Right renal cortex interstitium (tissue), 3 donors: Measurements from ENCODE around the gene PIAS3. TPM values are rescaled to one million over a fixed set of nuclear protein-coding genes. Genes with fewer than 3 reads are reported as not detected.
"Not testable (repeated sequence)": the region's sequence is repeated elsewhere in the genome, so short reads cannot be mapped to it uniquely, and the experiment has no call there.

Experiments
- DNase-seq, 3 donors: peaks; one replicate each; pipeline ENCODE4 v3.0.0-alpha.2; 2013; ENCODE audit warnings: low read depth in 3 of 3, low spot score in 2 of 3
- polyA plus RNA-seq, 3 donors: library from polyadenylated mRNA; unstranded; fragments of 120-200 nt; gene quantifications; one replicate each; pipeline ENCODE4 v1.2.1, GENCODE V29; 2013; ENCODE audit not compliant: insufficient read length in 3 of 3

Gene PIAS3
- polyA plus RNA-seq, 3 donors: 39.8 to 46.3 (median 41.5) TPM

DNA sequence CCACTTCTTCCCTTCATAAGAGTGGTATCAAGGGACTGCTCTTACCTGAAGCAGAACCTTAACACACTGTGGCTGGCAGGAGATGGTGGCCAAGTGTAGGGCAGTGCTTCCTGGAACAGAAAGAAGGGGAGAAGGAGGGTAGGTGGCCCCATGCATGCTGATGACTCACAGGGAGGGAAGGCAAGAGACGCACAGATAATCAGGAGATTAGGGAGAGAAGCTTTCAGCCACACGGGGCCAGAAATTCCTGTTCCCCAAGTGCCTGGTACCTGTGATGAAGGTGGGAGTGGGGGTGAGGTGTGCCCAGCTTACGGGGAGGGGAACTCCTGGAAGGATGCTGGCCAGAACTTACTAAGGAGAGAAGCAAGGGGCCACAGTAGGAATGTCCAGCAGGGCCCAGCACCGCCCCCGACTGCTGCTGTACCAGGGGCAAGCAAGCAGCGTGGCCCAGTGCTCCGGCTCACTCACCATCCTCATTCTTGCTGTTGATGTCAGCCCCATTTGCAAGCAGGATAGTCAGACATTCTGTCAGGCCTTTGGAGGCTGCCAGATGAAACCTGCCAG lies 19.1 kb upstream of the PIAS3 start:
- no peak for DNase-seq

DNA sequence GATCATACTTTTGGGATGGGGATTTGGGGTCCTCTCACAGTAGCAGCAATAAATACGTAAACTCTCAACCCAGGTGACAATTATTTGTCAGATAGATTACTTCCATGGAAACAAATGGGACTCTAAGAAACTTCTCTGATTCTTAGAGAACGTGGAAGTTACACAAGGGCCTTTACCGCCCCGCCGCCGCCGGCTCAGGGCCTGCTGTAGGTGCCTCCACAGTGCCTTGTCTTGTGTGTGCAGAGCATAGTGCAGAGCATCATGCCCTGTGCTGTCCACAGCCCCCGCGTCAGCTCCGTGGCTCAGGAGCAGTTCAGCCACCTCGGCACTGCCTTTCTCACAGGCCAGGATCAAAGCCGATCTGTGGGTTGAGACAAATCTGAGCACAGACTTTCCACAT lies 15.8 kb upstream of the PIAS3 start:
- DNase-seq: no peak

DNA sequence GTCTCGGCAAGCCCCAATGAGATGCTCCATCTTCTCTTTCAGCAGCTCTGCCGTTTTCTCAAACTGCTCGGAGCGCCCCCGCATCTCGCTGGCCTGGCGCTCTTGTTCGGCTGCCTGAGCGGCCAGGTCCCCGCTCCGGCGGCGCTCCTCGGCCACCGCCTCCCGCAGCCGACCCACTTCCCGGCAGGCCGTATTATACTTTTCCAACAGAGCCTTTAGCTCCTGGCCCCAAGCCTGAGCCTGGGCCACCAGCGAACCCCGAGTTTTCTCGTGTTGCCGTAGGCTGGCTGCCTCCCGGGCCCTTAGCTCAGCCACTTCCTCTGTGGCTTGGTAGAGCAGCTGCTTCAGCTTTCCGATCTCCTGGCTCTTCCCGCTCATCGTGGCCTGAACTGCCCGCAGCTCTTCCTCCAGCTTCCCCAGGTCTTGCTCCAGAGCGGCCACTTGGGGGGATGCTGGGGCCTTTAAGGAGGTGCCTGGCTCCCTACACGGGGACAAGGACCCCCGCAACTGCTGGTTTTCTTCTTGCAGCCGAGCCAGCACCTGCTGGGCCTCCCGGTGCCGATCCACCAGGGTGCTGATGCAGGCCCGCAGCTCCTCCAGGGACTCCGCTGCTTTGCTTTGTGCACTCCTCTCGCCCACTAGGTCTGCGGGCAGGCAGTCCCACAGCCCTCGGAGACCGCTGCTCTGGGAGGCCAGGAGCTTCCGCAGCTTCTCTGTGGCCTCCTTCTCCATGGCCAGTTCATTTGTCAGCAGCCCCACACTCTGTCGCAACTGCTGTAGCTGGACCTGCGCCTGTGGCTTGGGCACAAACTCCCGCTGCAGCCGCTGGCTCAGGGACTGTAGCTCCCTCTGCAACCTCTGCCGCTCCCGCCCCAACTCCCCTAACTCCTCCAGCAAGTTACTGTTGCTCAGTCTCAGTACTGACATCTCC lies 13.4 kb upstream of the PIAS3 start:
- DNase-seq: no peak

DNA sequence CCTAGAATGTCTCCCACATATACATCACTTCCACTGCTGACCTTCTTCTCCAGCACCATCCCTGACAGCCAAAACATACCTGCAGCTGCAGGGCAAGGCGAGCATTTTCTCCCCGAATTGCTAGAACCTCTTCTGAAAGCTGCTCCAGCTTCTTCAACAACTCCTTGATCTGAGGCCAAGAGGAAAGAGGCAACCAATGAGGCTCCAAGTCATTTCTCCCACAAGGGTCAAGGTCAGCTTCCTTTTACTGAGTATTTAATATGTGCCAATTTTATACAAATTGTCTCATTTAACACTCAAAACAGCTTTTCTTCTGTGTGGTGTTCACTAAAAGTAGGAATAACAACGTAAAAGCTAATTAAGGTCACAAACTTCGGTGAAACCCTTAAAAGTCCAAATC lies 9.4 kb upstream of the PIAS3 start:
- no peak for DNase-seq

DNA sequence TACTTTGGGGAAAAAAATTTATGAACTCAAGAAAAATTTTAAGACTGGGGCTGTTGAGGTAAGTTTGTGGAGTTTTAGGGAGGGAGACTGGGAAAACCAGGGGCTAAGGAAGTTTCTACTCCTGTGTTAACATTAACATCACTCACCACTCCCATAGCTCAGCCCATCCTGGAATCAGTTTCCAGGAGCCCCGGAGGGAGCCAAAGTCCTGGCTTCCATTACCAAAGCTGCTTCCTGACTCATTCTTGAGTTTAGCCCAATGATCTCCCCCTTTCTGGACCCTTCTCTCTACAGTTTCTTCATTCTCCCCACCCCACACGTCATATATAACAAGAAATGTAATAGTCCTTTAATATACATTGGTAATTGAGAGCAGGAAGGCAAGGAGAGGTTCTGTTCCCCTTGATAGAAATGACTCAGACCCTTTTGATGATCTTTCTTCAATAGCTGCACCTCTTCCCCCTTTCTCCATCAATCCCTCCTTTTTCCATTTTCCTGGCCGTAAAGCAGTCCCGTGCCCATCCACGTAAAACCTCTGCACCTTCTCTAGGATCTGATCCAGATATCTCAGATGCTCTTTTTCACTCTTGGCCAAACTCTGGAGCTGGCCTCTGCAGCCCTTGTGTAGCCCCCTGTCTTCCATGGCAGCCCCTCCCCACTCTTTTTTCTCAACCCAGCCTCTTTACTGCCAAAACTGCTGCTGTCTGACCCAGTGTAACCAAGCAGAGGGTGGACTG lies 4.6 kb upstream of the PIAS3 start:
- DNase-seq: no peak

DNA sequence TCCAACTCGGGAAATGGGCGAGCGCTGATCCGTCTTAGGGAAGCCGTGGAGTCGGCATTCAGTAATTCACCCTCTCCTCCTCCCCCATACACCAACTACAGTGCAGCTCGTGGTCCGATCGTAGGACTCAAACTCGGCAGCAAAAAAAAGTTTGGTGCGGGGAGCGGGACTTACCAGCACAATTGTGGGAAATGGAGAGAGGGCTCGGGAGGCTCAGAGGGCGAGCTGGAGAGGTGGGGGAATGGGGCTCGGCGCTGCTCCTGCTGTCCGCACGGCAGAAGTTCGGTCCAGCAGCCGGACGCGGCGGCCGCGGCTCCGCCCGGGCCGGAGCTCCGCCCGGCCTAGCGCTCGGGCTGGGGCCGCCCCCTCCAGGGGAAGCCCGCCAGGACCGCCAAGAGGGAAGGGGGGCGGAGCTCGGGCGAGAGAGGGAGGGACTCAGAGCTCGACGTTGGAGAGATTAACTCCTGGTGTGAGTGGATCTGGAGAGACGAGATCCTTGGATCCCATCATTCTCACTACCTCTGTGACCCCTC lies 676 bp upstream of the PIAS3 start:
- DNase-seq: peak in 2 of 3 donors; percentile 77 to 85

DNA sequence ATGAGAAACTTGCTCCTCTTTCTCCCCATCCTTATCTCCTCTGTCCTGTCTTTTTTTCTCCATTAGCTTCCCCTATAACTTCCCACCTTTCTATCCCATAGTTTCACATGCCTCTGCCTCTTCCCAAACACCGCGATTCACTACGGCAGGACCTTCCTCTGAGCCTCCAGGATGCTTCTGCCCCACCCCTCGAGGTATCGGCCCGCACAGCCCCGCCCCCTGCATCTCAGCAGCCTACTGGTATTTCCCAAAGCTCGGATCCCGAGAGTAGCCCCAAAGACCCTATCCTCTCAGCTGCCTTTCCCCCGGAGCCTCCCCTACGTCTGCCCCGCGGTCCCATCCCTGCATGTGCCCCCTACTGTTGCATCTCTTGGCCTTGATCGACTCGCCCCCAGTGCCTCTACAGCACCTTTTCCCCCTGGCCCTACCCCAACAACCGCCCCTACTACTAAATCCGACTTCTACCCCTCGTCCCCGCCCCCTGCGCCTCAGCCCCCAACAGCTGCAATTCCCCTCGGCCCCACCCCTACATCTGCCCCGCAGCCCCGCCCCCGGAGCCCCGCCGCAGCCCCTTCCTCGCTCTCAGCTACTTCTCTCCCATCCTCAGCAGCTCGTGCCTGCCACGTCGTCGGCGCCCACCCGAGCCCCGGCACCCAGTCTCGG lies 512 bp downstream of the PIAS3 start:
- no peak for DNase-seq

DNA sequence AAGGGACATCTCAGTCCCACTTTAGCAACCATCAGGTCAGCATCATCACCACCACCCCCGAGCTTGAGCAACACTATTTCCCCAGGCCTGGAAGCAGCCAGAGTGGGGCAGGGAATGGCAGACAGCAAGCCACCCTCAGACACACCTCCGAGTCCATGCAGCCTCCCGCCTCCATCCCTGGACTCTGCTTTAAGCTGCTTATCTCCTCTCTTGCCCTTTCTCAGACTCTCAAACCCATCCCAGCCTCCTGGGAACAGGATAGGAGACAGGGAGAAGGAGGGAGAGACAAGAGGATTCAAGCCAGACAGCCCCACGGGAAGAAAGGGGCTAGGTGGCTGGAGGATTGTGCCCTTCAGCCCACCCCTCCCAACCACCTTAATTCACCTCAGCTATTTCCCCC lies 1.7 kb downstream of the PIAS3 start:
- no peak for DNase-seq

DNA sequence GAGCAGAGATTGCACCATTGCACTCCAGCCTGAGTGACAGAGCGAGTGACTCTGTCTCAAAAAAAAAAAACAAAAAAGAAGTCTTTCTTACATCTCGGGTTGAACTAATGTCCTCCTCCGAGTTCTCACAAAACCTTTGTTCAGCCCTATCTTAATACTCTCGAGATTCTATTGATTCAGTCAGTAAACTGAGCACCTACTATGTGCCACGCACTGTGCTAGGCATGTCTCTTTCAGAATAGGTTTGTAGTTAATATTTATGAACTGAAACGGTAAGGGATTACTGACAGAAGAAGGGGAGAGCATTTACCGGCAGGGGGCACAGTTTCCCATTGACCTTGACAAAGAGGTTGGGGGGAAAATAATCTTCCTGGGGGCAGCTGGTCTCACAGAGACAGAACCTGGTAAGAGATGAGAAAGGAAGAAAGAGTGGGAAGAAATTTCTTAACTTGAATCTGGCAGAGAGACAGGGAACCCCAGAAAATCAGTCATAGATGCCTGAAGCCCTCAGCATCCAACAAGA lies 3.4 kb downstream of the PIAS3 start:
- no peak for DNase-seq

DNA sequence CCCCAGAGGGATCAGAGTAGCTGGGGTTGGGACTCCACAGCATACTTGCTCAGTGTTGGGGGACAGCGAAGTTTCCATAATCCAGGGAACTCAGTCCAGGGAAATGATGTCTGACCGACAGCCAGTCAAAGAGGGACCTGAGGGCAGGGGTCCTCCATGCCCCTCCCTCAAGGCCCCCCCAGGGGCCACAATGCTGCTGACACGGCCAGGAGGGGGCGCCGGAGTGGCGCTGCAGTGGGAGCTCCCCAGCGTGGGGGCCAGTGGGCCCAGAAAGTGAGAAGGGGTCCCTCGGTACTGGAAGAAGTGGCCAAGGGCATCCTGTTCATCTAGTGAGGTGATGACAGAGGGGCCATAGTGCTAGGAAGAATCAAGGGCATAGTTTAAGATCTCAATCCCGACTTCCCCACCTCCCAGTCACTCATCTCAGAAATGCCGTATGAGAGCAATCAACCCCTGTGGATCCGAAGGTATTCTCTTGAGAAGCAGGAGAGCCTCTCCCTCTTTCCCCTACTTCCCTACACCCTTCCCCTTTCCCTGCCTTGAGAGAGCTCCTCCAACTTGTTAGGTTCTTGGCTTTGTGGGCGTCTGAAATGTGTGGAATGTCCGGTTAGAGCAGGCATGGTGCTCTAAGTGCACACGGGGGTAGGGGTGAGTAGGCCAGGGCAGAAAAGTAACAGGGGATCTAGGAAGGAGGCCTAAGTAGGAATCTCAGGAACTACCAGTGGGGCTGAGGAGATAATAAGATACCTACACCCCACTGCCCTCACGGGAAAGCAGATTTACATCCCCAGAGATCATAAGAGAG lies 9.3 kb downstream of the PIAS3 start:
- DNase-seq: no peak

DNA sequence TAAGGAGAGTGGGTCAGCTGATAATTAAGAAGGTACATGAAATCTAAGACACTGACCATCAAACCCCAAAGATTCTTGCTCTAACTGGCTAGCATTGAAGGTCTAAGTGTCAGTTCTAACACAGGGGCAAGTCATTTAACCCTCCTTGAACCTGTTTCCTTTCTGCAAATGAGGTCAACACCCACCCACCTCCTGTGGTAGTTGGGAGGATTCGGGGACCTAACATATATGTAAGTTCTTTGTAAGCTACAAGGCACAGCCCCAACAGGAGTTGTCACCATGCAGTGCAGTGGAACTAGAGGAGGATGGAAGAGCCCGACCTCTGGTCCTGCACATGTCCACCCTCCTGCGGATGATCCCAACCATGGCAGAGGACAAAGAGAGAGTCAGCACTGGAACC lies 11.1 kb downstream of the PIAS3 start:
- no peak for DNase-seq

DNA sequence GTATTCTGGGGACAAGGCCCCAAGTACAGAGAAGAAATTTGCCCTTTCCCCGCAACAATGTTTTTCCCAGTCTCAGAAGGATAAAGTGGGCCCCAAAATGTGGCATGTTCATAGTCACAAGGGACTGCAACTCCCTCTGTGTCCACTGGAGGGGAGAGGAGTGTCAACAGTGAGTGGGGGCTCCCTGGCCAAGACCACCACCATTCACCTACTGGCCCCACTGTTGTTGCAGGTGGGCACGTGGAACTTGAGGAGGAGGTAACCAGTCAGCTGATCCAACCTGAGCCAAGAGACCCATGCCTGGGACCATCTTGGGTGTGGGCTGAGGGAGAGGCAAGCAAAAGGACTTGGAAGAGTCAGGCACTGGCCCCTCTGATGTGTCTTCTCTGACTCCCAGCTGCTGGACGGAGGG lies 12.7 kb downstream of the PIAS3 start:
- DNase-seq: peak in 1 of 3 donors; percentile 31

DNA sequence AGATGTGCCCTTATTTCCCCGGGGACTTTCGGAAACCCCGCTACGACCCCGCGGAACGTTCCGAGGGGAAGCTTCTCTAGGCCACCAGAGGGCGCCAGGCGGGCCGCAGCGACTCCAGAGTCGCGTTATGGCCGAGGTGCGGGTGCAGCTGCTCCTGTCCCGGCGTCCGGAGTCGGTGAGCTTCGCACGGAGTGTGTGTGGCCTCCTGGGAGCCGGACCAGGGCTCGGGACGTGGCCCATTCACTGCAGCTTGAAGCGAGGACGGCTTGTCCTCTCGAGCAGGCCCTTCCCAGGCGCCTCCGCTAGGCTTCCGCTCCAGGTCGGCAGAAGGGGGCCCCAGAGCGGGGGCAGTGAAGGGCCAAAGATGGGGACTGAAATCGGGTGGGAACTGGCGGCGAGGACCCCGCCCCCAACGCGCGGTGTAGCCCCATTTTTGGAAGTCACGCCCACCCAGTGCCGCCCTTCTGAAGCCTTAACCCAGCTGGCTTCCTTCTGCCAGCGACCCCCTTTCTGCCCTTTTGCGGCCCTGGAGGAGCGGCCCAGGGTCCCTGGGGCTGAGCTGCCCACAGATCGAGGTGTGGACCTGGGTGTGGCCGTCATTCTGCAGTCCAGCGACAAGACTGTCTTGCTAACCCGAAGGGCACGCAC lies 13.2 kb downstream of the PIAS3 start, which contains the start of gene NUDT17:
NUDT17 (plus strand) TSS at position 117 of the 648 bp plus-strand sequence; CDS start at position 128, 11 bp downstream.
- peak in 1 of 3 donors; percentile 59 for DNase-seq

DNA sequence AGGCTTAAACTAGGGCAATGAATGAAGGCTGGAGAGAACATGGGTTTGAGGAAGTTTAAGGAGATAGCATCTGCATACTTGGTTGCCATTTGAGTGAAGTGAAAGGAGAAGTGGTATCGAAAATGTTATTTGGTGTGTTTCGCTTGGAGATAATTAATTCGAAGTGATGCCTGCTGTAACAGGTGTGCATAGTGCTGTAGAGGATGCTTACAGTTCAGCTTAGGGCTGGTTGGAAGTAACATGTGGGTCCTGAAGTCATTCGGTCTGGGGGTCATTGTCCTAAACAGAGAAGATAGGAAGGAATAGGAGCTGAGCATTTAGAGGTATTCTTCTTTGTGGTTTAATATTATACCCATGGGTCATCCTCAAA lies 13.8 kb downstream of the PIAS3 start:
- no peak for DNase-seq

DNA sequence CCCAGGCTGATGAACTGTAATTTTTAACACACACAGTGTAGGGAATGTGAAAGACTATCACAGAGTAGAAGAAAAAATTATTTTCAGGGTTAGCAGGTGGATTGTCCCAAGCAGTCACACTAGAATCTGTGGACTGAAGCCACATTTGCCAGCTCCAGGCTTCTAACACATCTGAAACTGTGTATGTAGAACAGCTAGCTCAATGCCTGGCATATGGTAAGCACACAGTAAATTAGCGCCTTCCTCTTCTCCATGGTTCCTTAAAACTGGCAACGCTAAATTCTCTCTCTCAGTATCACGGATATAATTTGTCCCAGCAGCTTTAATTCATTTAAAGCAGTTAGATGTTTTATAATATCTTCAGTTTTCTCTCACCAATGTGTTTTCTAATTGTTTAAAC lies 15.8 kb downstream of the PIAS3 start:
- DNase-seq: no peak

DNA sequence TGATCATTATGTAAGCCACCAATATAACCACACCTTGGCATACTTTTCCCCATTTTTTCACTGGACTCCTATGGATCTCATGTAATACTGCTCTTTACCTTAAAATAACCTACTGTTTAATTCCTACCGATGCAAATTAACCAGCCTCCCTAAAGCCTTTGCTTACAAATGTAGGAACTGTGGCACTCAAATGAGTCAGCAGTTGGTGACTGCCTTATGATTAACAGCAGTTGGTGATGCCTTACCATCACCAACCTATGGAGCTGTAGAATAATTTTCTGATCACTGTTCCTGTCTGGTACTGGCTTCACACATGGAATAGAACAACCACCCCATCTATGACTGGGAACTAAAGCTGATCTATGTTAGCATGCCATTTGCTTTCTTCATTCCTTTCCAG lies 21.2 kb downstream of the PIAS3 start:
- DNase-seq: no peak

DNA sequence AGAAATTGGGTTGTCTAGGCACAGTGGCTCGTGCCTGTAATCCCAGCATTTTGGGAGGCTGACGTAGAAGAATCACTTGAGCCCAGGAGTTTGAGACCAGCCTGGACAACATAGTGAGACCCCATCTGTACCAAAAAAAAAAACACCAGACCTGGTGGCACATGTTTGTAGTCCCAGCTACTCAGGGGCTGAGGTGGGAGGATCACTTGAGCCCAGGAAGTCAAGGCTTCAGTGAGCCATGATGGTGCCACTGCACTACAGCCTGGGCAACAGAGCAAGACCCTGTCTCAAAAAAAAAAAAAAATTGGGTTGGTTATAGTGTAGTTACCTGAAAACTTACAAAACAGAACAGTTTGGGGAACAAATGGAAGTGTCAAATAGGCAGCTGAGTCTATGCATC lies 28.1 kb downstream of the PIAS3 start:
- not testable (repeated sequence) for DNase-seq

DNA sequence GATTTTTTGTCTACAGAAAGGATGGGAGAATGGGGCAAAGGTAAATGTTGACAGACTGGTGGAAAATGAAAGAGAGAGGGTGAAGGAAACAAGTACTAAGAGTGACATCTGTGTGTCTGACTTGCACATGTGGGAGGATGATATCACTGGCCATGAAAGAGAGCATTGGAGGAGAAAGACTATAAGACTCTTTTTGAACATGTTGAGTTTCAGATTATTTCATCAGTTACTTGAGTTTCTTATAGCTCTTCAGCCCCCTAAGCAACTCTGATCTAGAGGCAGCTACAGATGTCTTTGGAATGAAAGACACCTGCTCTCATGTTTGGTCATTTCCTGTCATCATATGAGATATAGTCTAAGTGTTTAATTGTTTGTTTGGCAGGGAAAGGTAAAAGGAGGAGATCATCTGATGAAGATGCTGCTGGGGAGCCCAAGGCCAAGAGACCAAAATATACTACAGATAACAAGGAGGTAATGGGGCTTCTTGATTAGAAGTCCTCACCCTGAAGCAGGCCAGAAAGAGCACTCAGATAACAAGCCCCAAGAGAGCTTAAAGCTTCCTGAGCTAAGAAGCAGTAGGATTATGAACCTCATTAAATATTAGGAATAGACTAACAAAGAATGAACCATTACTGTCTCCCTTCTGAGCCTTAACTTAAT lies 30.4 kb downstream of the PIAS3 start:
- DNase-seq: no peak

DNA sequence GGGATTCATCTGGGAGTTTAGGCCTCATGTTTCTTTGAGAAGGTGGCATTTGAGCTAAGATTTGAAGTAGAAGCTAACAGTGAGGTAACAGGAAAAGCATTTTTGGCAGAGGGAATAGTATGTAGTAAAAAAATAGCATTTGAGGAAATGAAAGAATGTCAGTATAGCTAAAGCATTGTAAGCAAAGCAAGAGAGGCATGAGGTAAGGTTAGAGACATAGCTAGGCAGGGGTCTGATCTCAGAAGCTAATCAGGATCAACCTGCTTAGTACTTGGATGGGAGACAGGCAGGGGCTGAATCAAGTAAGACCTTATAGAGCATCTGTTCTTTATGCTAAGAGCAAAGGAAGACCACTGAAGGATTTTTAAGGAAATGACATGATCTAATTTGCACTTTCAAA lies 30.9 kb downstream of the PIAS3 start:
- no peak for DNase-seq
